ENCODE results near the gene PRMT5. TPM values are rescaled to one million over a fixed set of nuclear protein-coding genes. Genes with fewer than 3 reads are reported as not detected.

Gene PRMT5
- total RNA-seq, 1 experiment from 2014 or later, result 201 TPM

- H3K27ac Mint-ChIP-seq (ENCODE audit: low read depth, unreplicated experiment), result peak overlapping the region; percentile 90
- no peaks in the 10 kb centered on the region for H3K27me3 Mint-ChIP-seq (ENCODE audit: insufficient read depth, unreplicated experiment)
- peak overlapping the region; percentile 95 for H3K4me3 Mint-ChIP-seq (ENCODE audit: unreplicated experiment)
- intact Hi-C loops (cut with micrococcal nuclease), result loop anchor here (1.0 kb wide), 1 partner anchor 14 kb away; no protein-coding TSS in a partner anchor
- ChIA-PET POLR2A (interaction anchor here (0.6 to 10.8 kb wide), 9 partner anchors 11 to 322 kb away, joined by 3 to 116 read pairs (median 5); partner anchors contain the start of genes LRP10, PRMT5 and RBM23), CTCF (interaction anchor here (0.6 to 9.9 kb wide), 9 partner anchors 9 to 330 kb away, joined by 3 to 100 read pairs (median 4); partner anchors contain the start of genes LRP10 and PRMT5)
- peak; percentile 82 for DNase-seq (ENCODE audit: unreplicated experiment)
- peaks cover 25% of the 10 kb centered on the region for H3K4me1 Mint-ChIP-seq (ENCODE audit: insufficient read depth, unreplicated experiment)
- no peak for TF ChIP-seq CTCF (IDR thresholded peaks at IDR 0.05; ENCODE audit: unreplicated experiment)
- BruUV-seq (replicated peaks), result no TSS peak
- H3K9me3 Mint-ChIP-seq (ENCODE audit: unreplicated experiment), result no peaks in the 10 kb centered on the region
- peaks cover 6% of the 10 kb centered on the region for H3K36me3 Mint-ChIP-seq (ENCODE audit: insufficient read depth, unreplicated experiment)
Measured at GRCh38 chr14:22886500-22887259, 42.5 kb downstream of the PRMT5 start.

GRCh38 chr14:22885975-22886374 is 43.2 kb downstream of the PRMT5 start:
- no peak for TF ChIP-seq CTCF (IDR thresholded peaks at IDR 0.05; ENCODE audit: unreplicated experiment)
- Mint-ChIP-seq H3K4me1 (ENCODE audit: insufficient read depth, unreplicated experiment) (peaks cover 26% of the 10 kb centered on the region), H3K27me3 (ENCODE audit: insufficient read depth, unreplicated experiment) (no peaks in the 10 kb centered on the region), H3K4me3 (ENCODE audit: unreplicated experiment) (peak overlapping the region; percentile 95), H3K36me3 (ENCODE audit: insufficient read depth, unreplicated experiment) (peaks cover 6% of the 10 kb centered on the region), H3K27ac (ENCODE audit: low read depth, unreplicated experiment) (no peak overlapping the region), H3K9me3 (ENCODE audit: unreplicated experiment) (no peaks in the 10 kb centered on the region)
- no TSS peak for BruUV-seq (replicated peaks)
- intact Hi-C loops (cut with micrococcal nuclease), result no loop called here
- POLR2A ChIA-PET, result interaction anchor here (0.8 to 10.8 kb wide), 10 partner anchors 12 to 321 kb away, joined by 3 to 116 read pairs (median 4); partner anchors contain the start of genes LRP10, PRMT5 and RBM23
- DNase-seq (ENCODE audit: unreplicated experiment), result no peak
- CTCF ChIA-PET, result interaction anchor here (0.6 to 9.9 kb wide), 8 partner anchors 10 to 329 kb away, joined by 3 to 100 read pairs (median 5); partner anchors contain the start of genes LRP10 and PRMT5

- BruUV-seq (replicated peaks), result no TSS peak
- Mint-ChIP-seq H3K4me3 (ENCODE audit: unreplicated experiment) (peak overlapping the region; percentile 95), H3K36me3 (ENCODE audit: insufficient read depth, unreplicated experiment) (peaks cover 6% of the 10 kb centered on the region), H3K9me3 (ENCODE audit: unreplicated experiment) (no peaks in the 10 kb centered on the region), H3K27ac (ENCODE audit: low read depth, unreplicated experiment) (no peak overlapping the region), H3K27me3 (ENCODE audit: insufficient read depth, unreplicated experiment) (no peaks in the 10 kb centered on the region), H3K4me1 (ENCODE audit: insufficient read depth, unreplicated experiment) (peaks cover 18% of the 10 kb centered on the region)
- no peak for DNase-seq (ENCODE audit: unreplicated experiment)
- intact Hi-C loops (cut with micrococcal nuclease), result no loop called here
- POLR2A ChIA-PET, result interaction anchor here (0.6 to 10.8 kb wide), 7 partner anchors 9 to 1442 kb away, joined by 3 to 116 read pairs (median 5); partner anchors contain the start of gene LRP10
- CTCF ChIA-PET, result interaction anchor here (0.6 to 9.9 kb wide), 13 partner anchors 11 to 1228 kb away, joined by 3 to 100 read pairs (median 4); partner anchors contain the start of gene LRP10
- no peak for TF ChIP-seq CTCF (IDR thresholded peaks at IDR 0.05; ENCODE audit: unreplicated experiment)
Measured at GRCh38 chr14:22884738-22885523, 44.2 kb downstream of the PRMT5 start.
